ENCODE data around the gene MRPL20.

DNA sequence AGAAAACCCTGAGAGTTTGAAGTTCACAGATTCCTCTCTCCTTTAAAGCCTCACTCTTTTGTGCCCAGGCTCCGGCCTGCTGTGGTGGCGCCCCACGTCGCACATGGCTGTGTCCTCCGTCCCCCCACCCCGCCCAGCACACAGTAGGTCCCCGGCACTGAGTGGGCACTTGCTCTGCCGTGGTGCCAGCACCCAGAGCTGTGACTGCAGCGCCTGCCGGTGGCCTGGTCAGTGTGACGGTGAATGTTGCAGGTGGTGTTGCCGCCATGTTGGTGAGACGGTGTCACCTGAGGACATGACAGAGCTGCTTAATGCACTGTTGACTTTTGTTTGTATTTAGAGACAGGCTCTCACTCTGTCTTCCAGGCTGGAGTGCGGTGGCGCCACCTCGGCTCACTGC is 45.8 kb upstream of the MRPL20 start:
- TF ChIP-seq, protein P1, sequence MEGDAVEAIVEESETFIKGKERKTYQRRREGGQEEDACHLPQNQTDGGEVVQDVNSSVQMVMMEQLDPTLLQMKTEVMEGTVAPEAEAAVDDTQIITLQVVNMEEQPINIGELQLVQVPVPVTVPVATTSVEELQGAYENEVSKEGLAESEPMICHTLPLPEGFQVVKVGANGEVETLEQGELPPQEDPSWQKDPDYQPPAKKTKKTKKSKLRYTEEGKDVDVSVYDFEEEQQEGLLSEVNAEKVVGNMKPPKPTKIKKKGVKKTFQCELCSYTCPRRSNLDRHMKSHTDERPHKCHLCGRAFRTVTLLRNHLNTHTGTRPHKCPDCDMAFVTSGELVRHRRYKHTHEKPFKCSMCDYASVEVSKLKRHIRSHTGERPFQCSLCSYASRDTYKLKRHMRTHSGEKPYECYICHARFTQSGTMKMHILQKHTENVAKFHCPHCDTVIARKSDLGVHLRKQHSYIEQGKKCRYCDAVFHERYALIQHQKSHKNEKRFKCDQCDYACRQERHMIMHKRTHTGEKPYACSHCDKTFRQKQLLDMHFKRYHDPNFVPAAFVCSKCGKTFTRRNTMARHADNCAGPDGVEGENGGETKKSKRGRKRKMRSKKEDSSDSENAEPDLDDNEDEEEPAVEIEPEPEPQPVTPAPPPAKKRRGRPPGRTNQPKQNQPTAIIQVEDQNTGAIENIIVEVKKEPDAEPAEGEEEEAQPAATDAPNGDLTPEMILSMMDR (IDR thresholded peaks at IDR 0.05): no peak
- TF ChIP-seq POLR2A (IDR thresholded peaks at IDR 0.05): no peak

All from thyroid gland (tissue), 4 donors.